ENCODE measurements around the gene EIF2B5.

DNA sequence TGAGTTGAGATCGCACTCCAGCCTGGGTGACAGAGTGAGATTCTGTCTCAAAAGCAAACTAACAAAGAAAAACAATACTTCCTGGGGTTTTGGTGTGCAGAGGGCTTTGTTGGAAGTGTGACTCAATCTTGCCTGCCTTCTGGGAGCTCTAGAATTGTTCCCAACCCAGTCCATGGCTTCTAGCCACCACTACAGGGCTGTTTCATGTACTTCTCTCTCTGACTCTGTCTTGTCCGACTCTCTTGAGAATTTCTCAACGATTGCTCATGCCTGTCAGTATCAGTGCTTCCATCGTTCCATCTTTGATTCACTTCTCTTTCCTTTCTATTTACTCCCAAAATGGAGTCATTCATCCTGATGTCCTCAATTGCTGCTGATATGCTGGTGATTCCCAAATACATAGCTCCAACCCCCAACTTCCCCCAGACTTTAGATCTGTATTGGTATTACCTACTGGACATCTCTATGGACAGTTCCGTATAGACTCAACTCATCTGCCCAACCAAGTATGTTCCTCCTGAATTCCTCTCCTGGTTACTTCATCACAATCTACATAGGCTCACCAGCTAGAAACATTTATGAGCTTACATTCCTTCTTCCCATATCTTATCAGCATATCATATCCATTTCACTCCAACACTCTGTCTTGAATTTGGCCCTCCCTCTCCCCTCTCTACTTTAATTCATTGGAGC, 37.7 kb downstream of the EIF2B5 start:
- TF ChIP-seq, protein P1, sequence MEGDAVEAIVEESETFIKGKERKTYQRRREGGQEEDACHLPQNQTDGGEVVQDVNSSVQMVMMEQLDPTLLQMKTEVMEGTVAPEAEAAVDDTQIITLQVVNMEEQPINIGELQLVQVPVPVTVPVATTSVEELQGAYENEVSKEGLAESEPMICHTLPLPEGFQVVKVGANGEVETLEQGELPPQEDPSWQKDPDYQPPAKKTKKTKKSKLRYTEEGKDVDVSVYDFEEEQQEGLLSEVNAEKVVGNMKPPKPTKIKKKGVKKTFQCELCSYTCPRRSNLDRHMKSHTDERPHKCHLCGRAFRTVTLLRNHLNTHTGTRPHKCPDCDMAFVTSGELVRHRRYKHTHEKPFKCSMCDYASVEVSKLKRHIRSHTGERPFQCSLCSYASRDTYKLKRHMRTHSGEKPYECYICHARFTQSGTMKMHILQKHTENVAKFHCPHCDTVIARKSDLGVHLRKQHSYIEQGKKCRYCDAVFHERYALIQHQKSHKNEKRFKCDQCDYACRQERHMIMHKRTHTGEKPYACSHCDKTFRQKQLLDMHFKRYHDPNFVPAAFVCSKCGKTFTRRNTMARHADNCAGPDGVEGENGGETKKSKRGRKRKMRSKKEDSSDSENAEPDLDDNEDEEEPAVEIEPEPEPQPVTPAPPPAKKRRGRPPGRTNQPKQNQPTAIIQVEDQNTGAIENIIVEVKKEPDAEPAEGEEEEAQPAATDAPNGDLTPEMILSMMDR (IDR thresholded peaks at IDR 0.05), result no peak
- TF ChIP-seq POLR2A (IDR thresholded peaks at IDR 0.05), result no peak
